GM23338 (cell line): ENCODE results near the gene PROP1. TPM values are rescaled to one million over a fixed set of nuclear protein-coding genes. Genes with fewer than 3 reads are reported as not detected.

Source experiments
- ATAC-seq: fragments of 200-7000 bp; cut with Tn5 transposase; 3 replicates; pipeline ENCODE4 v1.9.1; 2020
- DNase-seq: peaks from one replicate; pipeline ENCODE4 v3.0.0-alpha.2; 2015; ENCODE audit warnings: low spot score
- H2AFZ ChIP-seq: fragments of 200-600 bp; sonication (generic); 2 replicates; pipeline ENCODE4 v1.8.0; 2016; ENCODE audit warnings: antibody characterized with exemption, mild to moderate bottlenecking, moderate library complexity
- H3F3A ChIP-seq: fragments of 200-600 bp; sonication (generic); replicated peaks from 2 replicates; pipeline ENCODE4 v1.8.0; 2017; ENCODE audit warnings: antibody characterized with exemption, mixed run types, low read depth
- H3K27ac ChIP-seq: fragments of 200-600 bp; sonication (generic); 2 replicates; pipeline ENCODE4 v1.6.1; 2016; ENCODE audit warnings: low read depth
- H3K27me3 ChIP-seq: fragments of 200-600 bp; sonication (generic); 2 replicates; pipeline ENCODE4 v1.8.0; 2016; ENCODE audit warnings: mild to moderate bottlenecking, mixed run types, moderate library complexity; ENCODE audit not compliant: insufficient read depth
- H3K36me3 ChIP-seq: fragments of 200-600 bp; sonication (generic); 2 replicates; pipeline ENCODE4 v1.8.0; 2016; ENCODE audit warnings: mild to moderate bottlenecking; ENCODE audit not compliant: insufficient read depth
- H3K4me1 ChIP-seq: fragments of 200-600 bp; sonication (generic); 2 replicates; pipeline ENCODE4 v1.8.0; 2016; ENCODE audit warnings: mild to moderate bottlenecking, moderate library complexity; ENCODE audit not compliant: insufficient read depth
- H3K4me2 ChIP-seq: fragments of 200-600 bp; sonication (generic); 2 replicates; pipeline ENCODE4 v1.7.1; 2017; ENCODE audit warnings: mixed run types
- H3K4me3 ChIP-seq: fragments of 200-600 bp; sonication (generic); 2 replicates; pipeline ENCODE4 v1.6.1; 2016; ENCODE audit warnings: mixed run types
- H3K79me2 ChIP-seq: fragments of 200-600 bp; sonication (generic); replicated peaks from 2 replicates; pipeline ENCODE4 v1.8.0; 2017; ENCODE audit warnings: mild to moderate bottlenecking; ENCODE audit not compliant: insufficient read depth
- H3K9me2 ChIP-seq: fragments of 200-600 bp; sonication (generic); 2 replicates; pipeline ENCODE4 v1.8.0; 2017; ENCODE audit not compliant: insufficient read depth
- H4K20me1 ChIP-seq: fragments of 200-600 bp; sonication (generic); replicated peaks from 2 replicates; pipeline ENCODE4 v1.8.0; 2017; ENCODE audit warnings: mild to moderate bottlenecking; ENCODE audit not compliant: insufficient read depth
- H3K27ac Mint-ChIP-seq: 2 replicates; pipeline ENCODE4 v1.8.0; 2020; ENCODE audit warnings: inconsistent platforms, mild to moderate bottlenecking, moderate library complexity, mixed read lengths
- H3K27me3 Mint-ChIP-seq: 3 replicates; pipeline ENCODE4 v1.8.0; 2022; ENCODE audit warnings: low read depth, mild to moderate bottlenecking, moderate library complexity, mixed read lengths, inconsistent platforms; ENCODE audit not compliant: insufficient read depth, poor library complexity
- H3K36me3 Mint-ChIP-seq: 3 replicates; pipeline ENCODE4 v1.8.0; 2021; ENCODE audit warnings: low read depth, mild to moderate bottlenecking, inconsistent platforms, moderate library complexity, mixed read lengths
- H3K4me1 Mint-ChIP-seq: 3 replicates; pipeline ENCODE4 v1.8.0; 2020; ENCODE audit warnings: mild to moderate bottlenecking, inconsistent platforms, mixed read lengths
- H3K4me3 Mint-ChIP-seq: 3 replicates; pipeline ENCODE4 v1.8.0; 2021; ENCODE audit warnings: moderate library complexity, mild to moderate bottlenecking, inconsistent platforms, mixed read lengths
- H3K9me3 Mint-ChIP-seq: 3 replicates; pipeline ENCODE4 v1.8.0; 2020; ENCODE audit warnings: moderate library complexity, mild to moderate bottlenecking, inconsistent platforms, mixed read lengths
- CREB1 ChIP-seq: fragments of 250-450 bp; sonication (Bioruptor Pico); IDR thresholded peaks from 2 replicates; pipeline ENCODE4 v1.5.0; 2020; ENCODE audit warnings: low read depth, mild to moderate bottlenecking, moderate library complexity
- CTCF ChIP-seq, 2 experiments: fragments of 200-600 bp in 1 of 2; sonication (generic) in 1 of 2; conservative IDR thresholded peaks; 2 replicates each; pipeline versions ENCODE4 v1.5.1 to v1.6.1; 2016 to 2017; ENCODE audit warnings: antibody characterized with exemption in 2 of 2, low read depth in 2 of 2, mild to moderate bottlenecking in 2 of 2, moderate library complexity in 1 of 2
- ETS1 ChIP-seq: IDR thresholded peaks from 2 replicates; pipeline ENCODE4 v1.6.1; 2016; ENCODE audit warnings: antibody characterized with exemption
- EZH2 ChIP-seq: fragments of 200-600 bp; sonication (generic); IDR thresholded peaks from one replicate; pipeline ENCODE4 v1.8.0; 2017; ENCODE audit warnings: antibody characterized with exemption, mild to moderate bottlenecking, low read depth; ENCODE audit not compliant: unreplicated experiment
- EZH2phosphoT487 ChIP-seq: fragments of 200-600 bp; sonication (generic); IDR thresholded peaks from one replicate; pipeline ENCODE4 v1.8.1; 2018; ENCODE audit warnings: antibody characterized with exemption; ENCODE audit not compliant: unreplicated experiment
- JUNB ChIP-seq: IDR thresholded peaks from one replicate; pipeline ENCODE4 v1.6.1; 2016; ENCODE audit warnings: antibody characterized with exemption; ENCODE audit not compliant: unreplicated experiment
- NANOG ChIP-seq: IDR thresholded peaks from 2 replicates; pipeline ENCODE4 v1.6.1; 2016; ENCODE audit warnings: antibody characterized with exemption, borderline replicate concordance
- POLR2AphosphoS5 ChIP-seq: IDR thresholded peaks from 2 replicates; pipeline ENCODE4 v1.6.1; 2016; ENCODE audit warnings: antibody characterized with exemption, low read depth
- REST ChIP-seq: IDR thresholded peaks from one replicate; pipeline ENCODE4 v1.6.1; 2018; ENCODE audit warnings: antibody characterized with exemption; ENCODE audit not compliant: unreplicated experiment
- STAT1 ChIP-seq: IDR thresholded peaks from one replicate; pipeline ENCODE4 v1.6.1; 2016; ENCODE audit warnings: antibody characterized with exemption; ENCODE audit not compliant: unreplicated experiment
- ZNF114 ChIP-seq: fragments of 250-450 bp; sonication (Bioruptor Pico); IDR thresholded peaks from 2 replicates; pipeline ENCODE4 v1.5.0; 2020; ENCODE audit warnings: mild to moderate bottlenecking, moderate library complexity
- ZNF331 ChIP-seq: fragments of 250-450 bp; sonication (Bioruptor Pico); IDR thresholded peaks from 2 replicates; pipeline ENCODE4 v1.5.0; 2020; ENCODE audit warnings: low read depth, mild to moderate bottlenecking, moderate library complexity
- ZNF462 ChIP-seq: fragments of 250-450 bp; sonication (Bioruptor Pico); IDR thresholded peaks from 2 replicates; pipeline ENCODE4 v1.5.0; 2020; ENCODE audit warnings: mild to moderate bottlenecking, moderate library complexity
- long read RNA-seq: library from polyadenylated mRNA; unstranded; transcript quantifications from one replicate; pipeline ENCODE4 v2.0.0, GENCODE V29; 2020; ENCODE audit not compliant: unreplicated experiment
- polyA plus RNA-seq: library from polyadenylated mRNA; unstranded; fragments of >200 nt; fragmentation: Nextera tagmentation; extraction: Ambion mirVana; gene quantifications from 2 replicates; pipeline ENCODE4 v1.2.1, GENCODE V29; 2016
- total RNA-seq: library from RNA; depleted of rRNA; stranded (reverse); fragments of >200 nt; shearing (Covaris generic); gene quantifications from 2 replicates; pipeline ENCODE4 v1.2.3, GENCODE V29; 2014; rRNA removed

The PROP1 gene
- total RNA-seq (not detected in 2 replicates), polyA plus RNA-seq (not detected in 2 replicates)
- long read RNA-seq = 0 reads

GRCh38 chr5:177995691-177996595, at the start of gene PROP1:
TSS of gene PROP1 (minus strand) at chr5:177996242. CDS start at chr5:177995933, 309 bp downstream.
- Histone ChIP-seq H4K20me1 (no peaks in the 10 kb centered on the region), H3K27me3 (no peaks in the 10 kb centered on the region), H2AFZ (0 out of 2 replicates have a peak within 1 kb of the TSS, but pooled peaks have one; percentile 63), H3K4me2 (no peak within 1 kb of the TSS), H3K4me3 (no peak within 1 kb of the TSS), H3K36me3 (no peaks in the 10 kb centered on the region), H3K9me2 (no peaks in the 10 kb centered on the region), H3F3A (no peaks in the 10 kb centered on the region), H3K4me1 (peaks cover 6% of the 10 kb centered on the region; the same call in 1 of the 2 replicates), H3K27ac (no peak within 1 kb of the TSS), H3K79me2 (no peaks in the 10 kb centered on the region)
- H3K27ac Mint-ChIP-seq = no peak within 1 kb of the TSS
- no peaks in the 10 kb centered on the region for H3K9me3 Mint-ChIP-seq
- H3K4me3 Mint-ChIP-seq = no peak within 1 kb of the TSS
- no peaks in the 10 kb centered on the region for H3K36me3 Mint-ChIP-seq
- peak; percentile 75 for ATAC-seq
- DNase-seq = no peak
- H3K4me1 Mint-ChIP-seq = peaks cover 16% of the 10 kb centered on the region
- H3K27me3 Mint-ChIP-seq = peaks cover 11% of the 10 kb centered on the region
- TF ChIP-seq CREB1 (CRISPR knock-in tag) = no peak
- TF ChIP-seq ETS1 = no peak
- no peak for TF ChIP-seq NANOG
- no peak for TF ChIP-seq POLR2AphosphoS5
- no peak for TF ChIP-seq ZNF331 (CRISPR knock-in tag)
- TF ChIP-seq REST = no peak
- no peak for TF ChIP-seq CTCF (conservative IDR thresholded peaks at IDR 0.05; ENCODE audit: low read depth in 2 of 2)
- TF ChIP-seq ZNF462 (CRISPR knock-in tag) = no peak
- no peak for TF ChIP-seq EZH2
- TF ChIP-seq JUNB = no peak
- no peak for TF ChIP-seq ZNF114 (CRISPR knock-in tag)
- TF ChIP-seq EZH2phosphoT487 = no peak
- TF ChIP-seq STAT1 = no peak
